Measurements from ENCODE around the gene NR2F6.

- TF ChIP-seq CTCF (IDR thresholded peaks at IDR 0.05; ENCODE audit: low read length) = no peak
- no peak for TF ChIP-seq EZH2 (optimal IDR thresholded peaks at IDR 0.05; ENCODE audit: low read depth, low read length)
- no peak for TF ChIP-seq EZH2phosphoT487 (IDR thresholded peaks at IDR 0.05; ENCODE audit: low read length)
Observed at GRCh38 chr19:17249887-17250548, 4.3 kb upstream of the NR2F6 start.

All from MM.1S (cell line).